B cell (primary cell): Measurements from ENCODE around the gene AZI2. TPM values are rescaled to one million over a fixed set of nuclear protein-coding genes. Genes with fewer than 3 reads are reported as not detected.

Source experiments
- ATAC-seq: fragments of 200-7000 bp; cut with Tn5 transposase; one replicate; pipeline ENCODE4 v1.10.0; 2021; ENCODE audit warnings: low read depth, mild to moderate bottlenecking, moderate number of reproducible peaks, moderate library complexity
- CTCF ChIA-PET: fragments of 350-600 bp; sonication (Branson Sonifier 250); formaldehyde crosslinking; loops from one replicate; lab custom pipeline; 2021; ENCODE audit warnings: antibody characterized with exemption, inconsistent platforms; lab: Charles Lee
- POLR2A ChIA-PET: fragments of 350-600 bp; sonication (Branson Sonifier 250); formaldehyde crosslinking; loops from one replicate; lab custom pipeline; 2021; ENCODE audit warnings: antibody characterized with exemption; lab: Charles Lee
- DNase-seq: peaks from one replicate; pipeline ENCODE4 v3.0.0; 2013
- H2AFZ ChIP-seq: 2 replicates; pipeline ENCODE4 v1.6.1; 2012; ENCODE audit warnings: mild to moderate bottlenecking, low read depth, low read length; ENCODE audit not compliant: insufficient read depth, poor library complexity, severe bottlenecking
- H3K27ac ChIP-seq, 2 donors: 1 replicate in 1 of 2; 2 replicates in 1 of 2; pipeline ENCODE4 v1.5.1; 2012 to 2013; ENCODE audit warnings: low read length in 2 of 2, mild to moderate bottlenecking in 2 of 2, moderate library complexity in 1 of 2
- H3K27me3 ChIP-seq, 4 experiments: fragments of 200-600 bp in 1 of 4; sonication (generic) in 1 of 4; replicated peaks in 1 of 4; 1 replicate in 2 of 4; 2 replicates in 2 of 4; pipeline versions ENCODE4 v1.6.1 to v1.7.0; 2013 to 2016; ENCODE audit warnings: low read length in 3 of 4, mild to moderate bottlenecking in 2 of 4, mixed read lengths in 1 of 4, moderate library complexity in 1 of 4; ENCODE audit not compliant: insufficient read depth in 4 of 4, control insufficient read depth in 3 of 4; ENCODE audit errors: control extremely low read depth in 1 of 4
- H3K36me3 ChIP-seq, 2 experiments: replicated peaks in 1 of 2; 1 replicate in 1 of 2; 2 replicates in 1 of 2; pipeline versions ENCODE4 v1.6.1 to v1.7.1; 2013; ENCODE audit warnings: low read length in 1 of 2; ENCODE audit not compliant: insufficient read depth in 2 of 2, control insufficient read depth in 1 of 2; ENCODE audit errors: control extremely low read depth in 1 of 2, extremely low read depth in 1 of 2
- H3K4me1 ChIP-seq, 2 donors: fragments of 200-600 bp in 1 of 2; sonication (generic) in 1 of 2; 1 replicate in 1 of 2; 2 replicates in 1 of 2; pipeline versions ENCODE4 v1.5.1 to v1.6.1; 2013 to 2017; ENCODE audit warnings: low read length in 2 of 2; ENCODE audit not compliant: control insufficient read depth in 2 of 2, insufficient read depth in 2 of 2
- H3K4me2 ChIP-seq: replicated peaks from 2 replicates; pipeline ENCODE3; 2012; ENCODE audit warnings: mild to moderate bottlenecking, low read depth, low read length; ENCODE audit not compliant: poor library complexity, severe bottlenecking
- H3K4me3 ChIP-seq, 5 experiments: fragments of 200-600 bp in 1 of 5; sonication (generic) in 1 of 5; 1 replicate in 3 of 5; 2 replicates in 2 of 5; pipeline versions ENCODE4 v1.5.1 to v1.7.0; 2011 to 2016; ENCODE audit warnings: low read length in 4 of 5, mild to moderate bottlenecking in 4 of 5, low read depth in 2 of 5, control low read depth in 1 of 5, moderate library complexity in 1 of 5; ENCODE audit not compliant: insufficient read depth in 1 of 5; ENCODE audit errors: control extremely low read depth in 1 of 5, extremely low read depth in 1 of 5
- H3K79me2 ChIP-seq: fragments of 200-600 bp; sonication (generic); one replicate; pipeline ENCODE4 v1.6.0; 2016; ENCODE audit warnings: low read length; ENCODE audit not compliant: control insufficient read depth, insufficient read depth
- H3K9ac ChIP-seq: fragments of 200-600 bp; sonication (generic); 2 replicates; pipeline ENCODE4 v1.6.1; 2017; ENCODE audit warnings: mild to moderate bottlenecking, low read length, moderate library complexity
- H3K9me3 ChIP-seq, 3 donors: one replicate each; pipeline versions ENCODE4 v1.6.1 to v1.7.1; 2013; ENCODE audit warnings: low read length in 2 of 3; ENCODE audit not compliant: control insufficient read depth in 2 of 3, insufficient read depth in 1 of 3; ENCODE audit errors: control extremely low read depth in 1 of 3
- H4K20me1 ChIP-seq: 2 replicates; pipeline ENCODE4 v1.6.0; 2012; ENCODE audit warnings: mild to moderate bottlenecking, low read length; ENCODE audit not compliant: insufficient read depth, control insufficient read depth, poor library complexity, severe bottlenecking
- H3K27ac Mint-ChIP-seq: one replicate; pipeline ENCODE4 v1.8.0; 2021; ENCODE audit warnings: mixed read lengths
- H3K27me3 Mint-ChIP-seq: one replicate; pipeline ENCODE4 v1.8.0; 2021; ENCODE audit warnings: mixed read lengths
- H3K4me1 Mint-ChIP-seq: one replicate; pipeline ENCODE4 v1.8.0; 2021; ENCODE audit warnings: mixed read lengths
- H3K4me3 Mint-ChIP-seq: one replicate; pipeline ENCODE4 v1.8.0; 2021; ENCODE audit warnings: mixed read lengths
- H3K9me3 Mint-ChIP-seq: one replicate; pipeline ENCODE4 v1.8.0; 2022; ENCODE audit warnings: mixed read lengths; ENCODE audit not compliant: insufficient read depth
- EZH2 ChIP-seq: IDR thresholded peaks from 2 replicates; pipeline ENCODE4 v1.6.1; 2012; ENCODE audit warnings: borderline replicate concordance, low read depth, mild to moderate bottlenecking, moderate library complexity, low read length; ENCODE audit not compliant: insufficient read depth, poor library complexity, severe bottlenecking
- WGBS: methylation state at CpG from one replicate; pipeline ENCODE4 v1.1.5; 2013; ENCODE audit warnings: missing lambda C conversion rate; ENCODE audit not compliant: insufficient coverage; 5-methylcytosine and 5-hydroxymethylcytosine counted together
- intact Hi-C: fragments of 100-400 bp; cut with micrococcal nuclease; formaldehyde crosslinking; loops from one replicate; pipeline ENCODE4 v1.10.0; 2022
- polyA minus RNA-seq: library from RNA; depleted of rRNA, polyadenylated mRNA; stranded (reverse); fragments of >200 nt; gene quantifications from 2 replicates; pipeline ENCODE4 v1.2.3, GENCODE V29; 2012
- polyA plus RNA-seq: library from polyadenylated mRNA; depleted of rRNA; stranded (reverse); fragments of >200 nt; gene quantifications from 2 replicates; pipeline ENCODE4 v1.2.3, GENCODE V29; 2012
- total RNA-seq, 2 donors: library from RNA; stranded (reverse); fragments of 120-200 nt in 1 of 2; gene quantifications; 1 replicate in 1 of 2; 2 replicates in 1 of 2; pipeline versions ENCODE4 v1.2.3 to v1.2.4, GENCODE V29; 2013 to 2022
- TF ChIP-seq, protein P1 (sequence below): fragments of 200-600 bp; IDR thresholded peaks from one replicate; pipeline ENCODE4 v1.8.0; 2022; ENCODE audit warnings: antibody characterized with exemption, mild to moderate bottlenecking

The AZI2 gene, protein sequence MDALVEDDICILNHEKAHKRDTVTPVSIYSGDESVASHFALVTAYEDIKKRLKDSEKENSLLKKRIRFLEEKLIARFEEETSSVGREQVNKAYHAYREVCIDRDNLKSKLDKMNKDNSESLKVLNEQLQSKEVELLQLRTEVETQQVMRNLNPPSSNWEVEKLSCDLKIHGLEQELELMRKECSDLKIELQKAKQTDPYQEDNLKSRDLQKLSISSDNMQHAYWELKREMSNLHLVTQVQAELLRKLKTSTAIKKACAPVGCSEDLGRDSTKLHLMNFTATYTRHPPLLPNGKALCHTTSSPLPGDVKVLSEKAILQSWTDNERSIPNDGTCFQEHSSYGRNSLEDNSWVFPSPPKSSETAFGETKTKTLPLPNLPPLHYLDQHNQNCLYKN
- total RNA-seq (21.1 and 29.1 TPM in 2 replicates), polyA plus RNA-seq (7.1 and 15.5 TPM in 2 replicates), polyA minus RNA-seq (6.6 and 12.1 TPM in 2 replicates)
- total RNA-seq (2013): 24.6 TPM

DNA sequence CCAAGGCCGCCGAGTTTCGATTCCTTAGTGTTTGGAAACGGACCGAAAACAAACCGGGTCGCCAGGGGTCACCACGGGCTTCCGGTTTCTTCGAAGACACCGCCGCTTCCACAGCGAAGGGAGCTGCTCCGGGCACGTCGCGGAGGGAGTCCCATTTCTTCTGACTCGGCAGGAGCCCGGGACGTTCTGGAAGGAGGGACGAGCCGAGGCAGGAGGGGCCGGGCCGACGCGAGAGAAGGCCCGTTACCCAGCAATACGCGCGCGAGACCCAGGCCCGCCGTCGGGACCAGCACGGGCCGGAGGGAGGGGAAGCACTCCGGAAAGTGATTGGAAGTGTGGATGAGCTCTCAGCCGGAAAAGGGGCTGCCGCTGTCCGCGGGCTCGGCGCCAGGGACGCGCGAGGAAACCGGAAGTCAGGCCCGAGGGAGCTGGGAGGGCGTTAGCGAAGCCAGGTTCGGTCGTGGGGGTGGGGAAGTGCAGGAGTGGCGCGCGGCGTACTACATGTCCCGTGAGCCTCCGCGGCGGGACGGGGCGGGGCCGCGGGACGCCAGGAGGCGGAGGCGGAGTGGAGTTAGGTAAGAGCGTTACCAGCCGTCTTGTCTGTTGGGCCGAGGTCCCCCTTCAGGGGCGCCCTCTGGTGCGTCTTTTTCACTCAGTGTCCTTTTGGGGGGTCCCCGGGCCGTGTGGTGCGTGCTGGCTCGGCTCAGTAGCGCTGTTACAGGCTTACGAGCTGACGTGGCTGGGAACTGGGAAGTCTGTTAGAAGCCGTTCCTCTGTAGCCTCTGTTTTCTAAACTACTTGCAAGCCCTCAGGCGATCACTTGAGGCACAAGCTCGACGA, at the start of gene AZI2, which contains the start of gene ZCWPW2:
TSS of gene AZI2 (minus strand) at position 196 of the 840 bp plus-strand sequence. CDS start 8,207 bp downstream, outside the sequence.
TSS of gene ZCWPW2 (plus strand) at position 93 of the 840 bp plus-strand sequence. CDS start 64,348 bp downstream, outside the sequence.
- Histone ChIP-seq H3K4me1 (peaks cover 14 to 15% of the 10 kb centered on the region in 2 donors), H3K27ac (peak within 1 kb of the TSS; percentile 96 to 99), H3K9me3 (peaks cover 2 to 20% (median 6%) of the 10 kb centered on the region in 3 donors), H4K20me1 (no peaks in the 10 kb centered on the region), H3K9ac (peak within 1 kb of the TSS; percentile 100), H3K4me3 (peak within 1 kb of the TSS; percentile 74 to 100 (median 92)), H3K36me3 (peaks cover 0 to 3% of the 10 kb centered on the region in 2 experiments), H3K27me3 (no peaks in the 10 kb centered on the region), H2AFZ (peak within 1 kb of the TSS; percentile 89), H3K79me2 (peaks cover 34% of the 10 kb centered on the region), H3K4me2 (peak within 1 kb of the TSS; percentile 87)
- intact Hi-C loops: loop anchor here (1.0 to 2.0 kb wide), 4 partner anchors 108 to 992 kb away; partner anchors contain the start of genes CMC1, NEK10 and SLC4A7
- peak; percentile 94 for DNase-seq
- peaks cover 39% of the 10 kb centered on the region for H3K4me1 Mint-ChIP-seq
- no peaks in the 10 kb centered on the region for H3K27me3 Mint-ChIP-seq
- under 1% methylated on average over 78 of the region's 83 CpGs for WGBS
- TF ChIP-seq EZH2: no peak
- TF ChIP-seq, protein P1, sequence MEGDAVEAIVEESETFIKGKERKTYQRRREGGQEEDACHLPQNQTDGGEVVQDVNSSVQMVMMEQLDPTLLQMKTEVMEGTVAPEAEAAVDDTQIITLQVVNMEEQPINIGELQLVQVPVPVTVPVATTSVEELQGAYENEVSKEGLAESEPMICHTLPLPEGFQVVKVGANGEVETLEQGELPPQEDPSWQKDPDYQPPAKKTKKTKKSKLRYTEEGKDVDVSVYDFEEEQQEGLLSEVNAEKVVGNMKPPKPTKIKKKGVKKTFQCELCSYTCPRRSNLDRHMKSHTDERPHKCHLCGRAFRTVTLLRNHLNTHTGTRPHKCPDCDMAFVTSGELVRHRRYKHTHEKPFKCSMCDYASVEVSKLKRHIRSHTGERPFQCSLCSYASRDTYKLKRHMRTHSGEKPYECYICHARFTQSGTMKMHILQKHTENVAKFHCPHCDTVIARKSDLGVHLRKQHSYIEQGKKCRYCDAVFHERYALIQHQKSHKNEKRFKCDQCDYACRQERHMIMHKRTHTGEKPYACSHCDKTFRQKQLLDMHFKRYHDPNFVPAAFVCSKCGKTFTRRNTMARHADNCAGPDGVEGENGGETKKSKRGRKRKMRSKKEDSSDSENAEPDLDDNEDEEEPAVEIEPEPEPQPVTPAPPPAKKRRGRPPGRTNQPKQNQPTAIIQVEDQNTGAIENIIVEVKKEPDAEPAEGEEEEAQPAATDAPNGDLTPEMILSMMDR: peak; percentile 34
- H3K27ac Mint-ChIP-seq: peak within 1 kb of the TSS; percentile 99
- ATAC-seq: peak; percentile 88
- H3K9me3 Mint-ChIP-seq: peaks cover 6% of the 10 kb centered on the region
- POLR2A ChIA-PET: interaction anchor here (0.9 to 1.5 kb wide), 4 partner anchors 20 to 866 kb away, joined by 3 to 5 read pairs (median 4); partner anchors contain the start of genes CMC1 and SLC4A7
- H3K4me3 Mint-ChIP-seq: peak within 1 kb of the TSS; percentile 99
- CTCF ChIA-PET: interaction anchor here (0.9 to 1.9 kb wide), 5 partner anchors 11 to 636 kb away, joined by 3 to 12 read pairs (median 6); partner anchors contain the start of gene EOMES
